ENCODE results near the gene FAM20A. TPM values are rescaled to one million over a fixed set of nuclear protein-coding genes. Genes with fewer than 3 reads are reported as not detected.
A peak's percentile ranks its signal among the peaks of the same experiment; 100 is the strongest.

FAM20A gene
- total and polyA plus RNA-seq, 4 donors, result 14.9 to 72.0 (median 58.6) TPM

GRCh38 chr17:68610554-68610953 lies 9.4 kb upstream of the FAM20A start:
- Histone ChIP-seq H3K9me3 (ENCODE audit: control insufficient read depth in 4 of 4, low read length in 3 of 4) (peaks cover 0 to 15% (median 2%) of the 10 kb centered on the region in 4 donors), H3K9ac (ENCODE audit: low read depth in 1 of 2, low read length in 2 of 2) (no peak overlapping the region), H3K4me1 (ENCODE audit: control insufficient read depth in 4 of 4, insufficient read depth in 4 of 4, low read length in 3 of 4) (peaks cover 11 to 41% (median 31%) of the 10 kb centered on the region in 4 donors), H3K36me3 (ENCODE audit: control insufficient read depth in 4 of 4, insufficient read depth in 3 of 4, low read depth in 1 of 4, low read length in 3 of 4) (peaks cover 0 to 3% (median 0%) of the 10 kb centered on the region in 4 donors), H3K27me3 (ENCODE audit: control insufficient read depth in 4 of 4, insufficient read depth in 4 of 4, low read length in 3 of 4) (no peaks in the 10 kb centered on the region), H3K4me3 (ENCODE audit: low read depth in 1 of 3, low read length in 3 of 3) (peak overlapping the region in 2 of 3 donors; percentile 4 to 11), H3K27ac (ENCODE audit: low read depth in 1 of 2, low read length in 2 of 2) (peak overlapping the region; percentile 58 to 77)
- DNase-seq (ENCODE audit: low spot score), result no peak
- TF ChIP-seq ZBTB33 (IDR thresholded peaks at IDR 0.05) (no peak), MAX (IDR thresholded peaks at IDR 0.05) (no peak)
- WGBS, result 98% methylated on average over 1 of the region's 1 CpG

GRCh38 chr17:68608515-68609130 lies 7.5 kb upstream of the FAM20A start:
- Histone ChIP-seq H3K9me3 (ENCODE audit: control insufficient read depth in 4 of 4, low read length in 3 of 4) (peaks cover 0 to 15% (median 2%) of the 10 kb centered on the region in 4 donors), H3K9ac (ENCODE audit: low read depth in 1 of 2, low read length in 2 of 2) (no peak overlapping the region), H3K4me1 (ENCODE audit: control insufficient read depth in 4 of 4, insufficient read depth in 4 of 4, low read length in 3 of 4) (peaks cover 9 to 39% (median 25%) of the 10 kb centered on the region in 4 donors), H3K36me3 (ENCODE audit: control insufficient read depth in 4 of 4, insufficient read depth in 3 of 4, low read depth in 1 of 4, low read length in 3 of 4) (peaks cover 0 to 3% (median 0%) of the 10 kb centered on the region in 4 donors), H3K4me3 (ENCODE audit: low read depth in 1 of 3, low read length in 3 of 3) (no peak overlapping the region), H3K27me3 (ENCODE audit: control insufficient read depth in 4 of 4, insufficient read depth in 4 of 4, low read length in 3 of 4) (no peaks in the 10 kb centered on the region), H3K27ac (ENCODE audit: low read depth in 1 of 2, low read length in 2 of 2) (no peak overlapping the region)
- no peak for DNase-seq (ENCODE audit: low spot score)
- TF ChIP-seq REST (IDR thresholded peaks at IDR 0.05) (no peak), RXRA (IDR thresholded peaks at IDR 0.05) (no peak), HNF4G (IDR thresholded peaks at IDR 0.05) (no peak), ATF3 (IDR thresholded peaks at IDR 0.05) (no peak), EGR1 (IDR thresholded peaks at IDR 0.05; ENCODE audit: low read depth in 2 of 2) (no peak), MAX (IDR thresholded peaks at IDR 0.05) (no peak), SP1 (IDR thresholded peaks at IDR 0.05) (no peak), RAD21 (IDR thresholded peaks at IDR 0.05) (no peak), TAF1 (conservative IDR thresholded peaks at IDR 0.05) (no peak), JUND (IDR thresholded peaks at IDR 0.05) (no peak), YY1 (IDR thresholded peaks at IDR 0.05) (no peak), CTCF (IDR thresholded peaks at IDR 0.05; ENCODE audit: low read depth, low read length, missing input control) (no peak), HNF4A (conservative IDR thresholded peaks at IDR 0.05) (no peak), FOXA1 (IDR thresholded peaks at IDR 0.05) (no peak), NR2F2 (IDR thresholded peaks at IDR 0.05) (no peak), FOXA2 (IDR thresholded peaks at IDR 0.05) (no peak)
- 99% methylated on average over 1 of the region's 1 CpG for WGBS
